NT2/D1 (cell line): Measurements from ENCODE around the gene PSMB8.

Experiments
- SUZ12 ChIP-seq: IDR thresholded peaks from 2 replicates; pipeline ENCODE4 v1.6.1; 2011; ENCODE audit not compliant: insufficient read length, insufficient read depth; ENCODE audit errors: extremely low read depth
- ZNF274 ChIP-seq: IDR thresholded peaks from 2 replicates; pipeline ENCODE4 v1.6.1; 2011; ENCODE audit warnings: mild to moderate bottlenecking, low read depth, low read length

- TF ChIP-seq SUZ12: no peak
- TF ChIP-seq ZNF274: no peak
Measured at GRCh38 chr6:32854376-32855178, 10.7 kb upstream of the PSMB8 start.
